Measurements from ENCODE around the gene NCAM1. TPM values are rescaled to one million over a fixed set of nuclear protein-coding genes. Genes with fewer than 3 reads are reported as not detected.

NCAM1 gene
- total RNA-seq, 1 donor from 2014 or later = 27.3 TPM

GRCh38 chr11:113251281-113251680 is 290.1 kb downstream of the NCAM1 start:
- TF ChIP-seq CTCF (IDR thresholded peaks at IDR 0.05; ENCODE audit: unreplicated experiment) = no peak
- no peak for DNase-seq (ENCODE audit: low spot score, unreplicated experiment)
- H3K9me3 Mint-ChIP-seq (ENCODE audit: low read depth) = no peaks in the 10 kb centered on the region
- H3K27ac Mint-ChIP-seq = no peak overlapping the region
- no peaks in the 10 kb centered on the region for H3K4me1 Mint-ChIP-seq (ENCODE audit: low read depth)
- H3K27me3 Mint-ChIP-seq = peaks cover 25% of the 10 kb centered on the region
- no peak overlapping the region for H3K4me3 Mint-ChIP-seq (ENCODE audit: low read depth)
- no peaks in the 10 kb centered on the region for H3K36me3 Mint-ChIP-seq (ENCODE audit: insufficient read depth)

- Mint-ChIP-seq H3K27me3 (peaks cover 12% of the 10 kb centered on the region), H3K4me3 (ENCODE audit: low read depth) (no peak overlapping the region), H3K9me3 (ENCODE audit: low read depth) (no peaks in the 10 kb centered on the region), H3K4me1 (ENCODE audit: low read depth) (no peaks in the 10 kb centered on the region), H3K36me3 (ENCODE audit: insufficient read depth) (no peaks in the 10 kb centered on the region), H3K27ac (no peak overlapping the region)
- TF ChIP-seq CTCF (IDR thresholded peaks at IDR 0.05; ENCODE audit: unreplicated experiment) = no peak
- DNase-seq (ENCODE audit: low spot score, unreplicated experiment) = no peak
Measured at GRCh38 chr11:113253406-113253805, 292.2 kb downstream of the NCAM1 start.

- Mint-ChIP-seq H3K4me1 (ENCODE audit: low read depth) (no peaks in the 10 kb centered on the region), H3K27ac (no peak overlapping the region), H3K36me3 (ENCODE audit: insufficient read depth) (no peaks in the 10 kb centered on the region), H3K4me3 (ENCODE audit: low read depth) (no peak overlapping the region), H3K27me3 (peaks cover 12% of the 10 kb centered on the region), H3K9me3 (ENCODE audit: low read depth) (no peaks in the 10 kb centered on the region)
- no peak for TF ChIP-seq CTCF (IDR thresholded peaks at IDR 0.05; ENCODE audit: unreplicated experiment)
- no peak for DNase-seq (ENCODE audit: low spot score, unreplicated experiment)
Measured at GRCh38 chr11:113255096-113255495, 293.9 kb downstream of the NCAM1 start.

- no peak for TF ChIP-seq CTCF (IDR thresholded peaks at IDR 0.05; ENCODE audit: unreplicated experiment)
- peaks cover 10% of the 10 kb centered on the region for H3K27me3 Mint-ChIP-seq
- no peaks in the 10 kb centered on the region for H3K9me3 Mint-ChIP-seq (ENCODE audit: low read depth)
- H3K4me3 Mint-ChIP-seq (ENCODE audit: low read depth) = no peak overlapping the region
- no peak for DNase-seq (ENCODE audit: low spot score, unreplicated experiment)
- H3K27ac Mint-ChIP-seq = no peak overlapping the region
- H3K36me3 Mint-ChIP-seq (ENCODE audit: insufficient read depth) = no peaks in the 10 kb centered on the region
- no peaks in the 10 kb centered on the region for H3K4me1 Mint-ChIP-seq (ENCODE audit: low read depth)
Measured at GRCh38 chr11:113255741-113256140, 294.5 kb downstream of the NCAM1 start.

- Mint-ChIP-seq H3K27ac (no peak overlapping the region), H3K36me3 (ENCODE audit: insufficient read depth) (no peaks in the 10 kb centered on the region), H3K9me3 (ENCODE audit: low read depth) (no peaks in the 10 kb centered on the region), H3K4me1 (ENCODE audit: low read depth) (no peaks in the 10 kb centered on the region), H3K4me3 (ENCODE audit: low read depth) (no peak overlapping the region), H3K27me3 (peaks cover 13% of the 10 kb centered on the region)
- no peak for DNase-seq (ENCODE audit: low spot score, unreplicated experiment)
- TF ChIP-seq CTCF (IDR thresholded peaks at IDR 0.05; ENCODE audit: unreplicated experiment) = no peak
Measured at GRCh38 chr11:113256431-113257202, 295.4 kb downstream of the NCAM1 start.

All from progenitor cell of endocrine pancreas (in vitro differentiated cells).